ENCODE results near the gene RIT2. TPM values are rescaled to one million over a fixed set of nuclear protein-coding genes. Genes with fewer than 3 reads are reported as not detected.

Gene RIT2
- polyA plus RNA-seq, 4 donors = 0.27 TPM; not detected in 3

DNA sequence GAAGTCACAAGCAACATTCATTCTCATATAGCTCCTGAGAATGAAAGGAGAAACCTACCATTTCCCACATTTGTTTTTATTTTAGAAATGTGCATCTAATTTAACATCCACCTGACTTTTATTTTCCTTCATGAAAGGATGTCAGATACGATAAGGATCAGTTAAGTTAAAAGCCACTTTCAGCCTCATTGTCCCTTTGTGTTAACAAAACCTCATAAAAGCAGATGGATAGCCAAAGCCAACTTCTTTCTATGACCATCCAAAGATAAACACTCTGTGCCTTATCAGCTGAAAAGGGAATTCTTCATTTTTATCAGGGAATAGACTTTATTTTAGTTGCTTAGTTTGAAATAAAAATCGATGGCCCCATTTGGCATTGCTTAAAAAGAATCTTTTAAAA lies 25.7 kb upstream of the RIT2 start:
- Histone ChIP-seq H3K27ac (ENCODE audit: low read depth in 1 of 3, low read length in 2 of 3) (no peak overlapping the region), H3K27me3 (ENCODE audit: control insufficient read depth in 3 of 3, insufficient read depth in 3 of 3, low read length in 3 of 3) (no peaks in the 10 kb centered on the region), H3K4me1 (ENCODE audit: control insufficient read depth in 3 of 3, insufficient read depth in 2 of 3, low read depth in 1 of 3, low read length in 2 of 3) (no peaks in the 10 kb centered on the region), H3K36me3 (ENCODE audit: control insufficient read depth in 3 of 3, insufficient read depth in 2 of 3, low read depth in 1 of 3, low read length in 3 of 3) (no peaks in the 10 kb centered on the region), H3K9me3 (ENCODE audit: control insufficient read depth in 2 of 2, insufficient read depth in 1 of 2, low read depth in 1 of 2, low read length in 1 of 2) (peaks cover 0 to 3% of the 10 kb centered on the region in 2 donors), H3K4me3 (ENCODE audit: low read depth in 1 of 3, low read length in 3 of 3) (no peak overlapping the region)
- FAIRE-seq = no peak
- WGBS, 3 donors = 24 to 49% (median 33%) methylated on average over 2 of the region's 2 CpGs
- DNase-seq = no peak

DNA sequence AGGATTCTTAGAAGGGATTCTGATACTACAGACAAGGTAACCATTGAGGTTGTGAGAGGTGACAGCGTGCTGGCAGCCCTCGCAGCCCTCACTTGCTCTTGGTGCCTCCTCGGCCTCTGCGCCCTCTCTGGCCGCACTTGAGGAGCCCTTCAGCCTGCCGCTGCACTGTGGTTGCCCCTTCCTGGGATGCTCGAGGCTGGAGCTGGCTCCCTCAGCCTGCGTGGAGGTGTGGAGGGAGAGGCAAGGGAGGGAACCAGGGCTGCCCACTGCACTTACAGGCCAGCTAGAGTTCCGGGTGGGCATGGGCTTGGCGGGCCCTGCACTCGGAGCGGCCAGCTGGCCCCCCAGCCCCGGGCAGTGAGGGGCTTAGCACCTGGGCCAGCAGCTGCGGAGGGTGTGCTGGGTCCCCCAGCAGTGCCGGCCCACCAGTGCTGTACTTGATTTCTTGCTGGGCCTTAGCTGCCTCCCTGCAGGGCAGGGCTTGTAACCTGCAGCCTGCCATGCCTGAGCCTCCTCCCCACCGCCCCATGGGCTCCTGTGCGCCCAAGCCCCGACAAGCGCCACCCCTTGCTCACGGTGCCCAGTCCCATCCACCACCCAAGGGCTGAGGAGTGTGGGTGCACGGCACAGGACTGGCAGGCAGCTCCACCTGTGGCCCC lies 23.9 kb upstream of the RIT2 start:
- H3K36me3 ChIP-seq (ENCODE audit: control insufficient read depth in 3 of 3, insufficient read depth in 2 of 3, low read depth in 1 of 3, low read length in 3 of 3) = no peaks in the 10 kb centered on the region
- no peaks in the 10 kb centered on the region for H3K27me3 ChIP-seq (ENCODE audit: control insufficient read depth in 3 of 3, insufficient read depth in 3 of 3, low read length in 3 of 3)
- no peaks in the 10 kb centered on the region for H3K4me1 ChIP-seq (ENCODE audit: control insufficient read depth in 3 of 3, insufficient read depth in 2 of 3, low read depth in 1 of 3, low read length in 2 of 3)
- FAIRE-seq = no peak
- H3K4me3 ChIP-seq (ENCODE audit: low read depth in 1 of 3, low read length in 3 of 3) = no peak overlapping the region
- DNase-seq = no peak
- 76 to 92% (median 78%) methylated on average over 20 to 21 of the region's 21 CpGs for WGBS, 3 donors
- peaks cover 0 to 3% of the 10 kb centered on the region in 2 donors for H3K9me3 ChIP-seq (ENCODE audit: control insufficient read depth in 2 of 2, insufficient read depth in 1 of 2, low read depth in 1 of 2, low read length in 1 of 2)
- H3K27ac ChIP-seq (ENCODE audit: low read depth in 1 of 3, low read length in 2 of 3) = no peak overlapping the region

DNA sequence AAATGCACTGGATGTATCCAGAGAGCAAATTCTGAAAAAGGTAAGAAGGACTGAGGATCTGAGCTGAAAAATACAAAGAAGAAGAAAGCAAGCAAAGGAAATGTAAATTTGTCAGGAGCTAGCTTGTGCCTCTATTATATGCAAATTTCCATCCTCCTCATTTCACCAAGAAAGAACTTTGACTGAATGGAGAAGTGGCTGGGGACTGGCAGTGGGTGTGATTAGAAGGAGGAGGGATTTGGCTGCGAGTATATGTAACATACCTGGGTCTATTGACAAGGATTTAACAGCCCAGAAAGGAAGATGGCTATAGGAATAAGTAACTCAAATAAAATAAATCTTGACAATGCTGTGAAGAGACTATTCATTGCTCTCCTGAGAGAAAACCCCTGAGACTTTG lies 19.4 kb upstream of the RIT2 start:
- DNase-seq (no peak), FAIRE-seq (no peak)
- Histone ChIP-seq H3K27me3 (ENCODE audit: control insufficient read depth in 3 of 3, insufficient read depth in 3 of 3, low read length in 3 of 3) (no peaks in the 10 kb centered on the region), H3K27ac (ENCODE audit: low read depth in 1 of 3, low read length in 2 of 3) (no peak overlapping the region), H3K4me3 (ENCODE audit: low read depth in 1 of 3, low read length in 3 of 3) (no peak overlapping the region), H3K36me3 (ENCODE audit: control insufficient read depth in 3 of 3, insufficient read depth in 2 of 3, low read depth in 1 of 3, low read length in 3 of 3) (no peaks in the 10 kb centered on the region), H3K4me1 (ENCODE audit: control insufficient read depth in 3 of 3, insufficient read depth in 2 of 3, low read depth in 1 of 3, low read length in 2 of 3) (no peaks in the 10 kb centered on the region), H3K9me3 (ENCODE audit: control insufficient read depth in 2 of 2, insufficient read depth in 1 of 2, low read depth in 1 of 2, low read length in 1 of 2) (peaks cover 0 to 3% of the 10 kb centered on the region in 2 donors)
- WGBS, 3 donors = 48 to 81% (median 55%) methylated on average over 1 of the region's 1 CpG

DNA sequence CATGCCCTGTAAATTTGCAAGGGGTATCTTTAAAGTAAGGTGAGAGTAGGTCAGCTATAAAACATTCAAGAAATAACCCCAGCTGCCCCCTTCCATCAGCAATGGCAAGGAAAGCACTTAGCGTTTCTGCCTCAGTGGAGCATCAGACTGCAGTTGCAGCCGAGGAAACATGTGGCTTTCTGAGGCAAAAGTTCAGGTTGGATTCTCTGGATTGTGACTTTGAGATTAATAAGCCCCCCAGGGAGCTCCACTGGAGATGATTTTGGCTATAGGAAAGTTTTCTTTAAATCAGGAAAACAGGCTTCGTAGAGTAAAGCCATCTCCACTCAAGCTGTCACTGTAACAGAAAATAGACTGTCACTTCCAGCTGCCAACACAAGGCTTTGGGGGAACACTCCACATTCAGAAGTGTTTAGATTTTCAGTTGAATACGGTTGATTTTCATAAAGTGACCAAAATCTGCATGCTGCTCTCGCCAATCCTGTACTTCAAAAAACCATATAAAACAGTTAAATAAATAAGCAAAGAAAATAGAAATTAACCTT lies 15.3 kb upstream of the RIT2 start:
- DNase-seq = no peak
- H3K36me3 ChIP-seq (ENCODE audit: control insufficient read depth in 3 of 3, insufficient read depth in 2 of 3, low read depth in 1 of 3, low read length in 3 of 3) = no peaks in the 10 kb centered on the region
- FAIRE-seq = no peak
- no peak overlapping the region for H3K27ac ChIP-seq (ENCODE audit: low read depth in 1 of 3, low read length in 2 of 3)
- H3K9me3 ChIP-seq (ENCODE audit: control insufficient read depth in 2 of 2, insufficient read depth in 1 of 2, low read depth in 1 of 2, low read length in 1 of 2) = no peaks in the 10 kb centered on the region
- H3K4me3 ChIP-seq (ENCODE audit: low read depth in 1 of 3, low read length in 3 of 3) = no peak overlapping the region
- H3K27me3 ChIP-seq (ENCODE audit: control insufficient read depth in 3 of 3, insufficient read depth in 3 of 3, low read length in 3 of 3) = no peaks in the 10 kb centered on the region
- 56 to 70% (median 68%) methylated on average over 5 of the region's 5 CpGs for WGBS, 3 donors
- H3K4me1 ChIP-seq (ENCODE audit: control insufficient read depth in 3 of 3, insufficient read depth in 2 of 3, low read depth in 1 of 3, low read length in 2 of 3) = no peaks in the 10 kb centered on the region

DNA sequence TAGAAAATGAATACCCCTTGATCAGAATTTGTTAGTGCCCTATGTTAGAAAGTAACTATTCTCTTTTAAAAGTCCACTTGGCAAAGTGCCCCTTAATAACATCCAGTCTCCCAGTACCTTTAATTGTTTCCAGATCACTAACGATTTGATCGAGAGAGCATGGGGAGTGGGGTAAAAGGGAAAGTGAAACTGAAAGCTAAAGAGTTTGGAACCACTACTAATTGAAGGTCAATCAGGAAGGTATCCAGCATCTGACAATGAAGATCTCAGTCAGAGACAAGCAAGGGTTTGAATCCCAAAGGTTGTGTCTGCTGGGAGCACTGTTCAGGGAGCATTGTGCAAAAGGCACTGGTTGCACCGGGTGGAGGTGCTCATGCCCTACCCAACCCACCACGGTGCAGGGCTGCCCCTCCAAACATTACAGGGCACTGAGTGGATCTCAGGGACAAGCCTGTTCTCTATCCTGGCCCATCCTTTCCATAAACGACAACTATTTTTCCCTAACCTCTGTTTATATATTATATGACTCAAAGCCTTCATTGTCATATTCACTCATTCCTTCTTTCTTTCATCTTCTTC lies 14.6 kb upstream of the RIT2 start:
- Histone ChIP-seq H3K27me3 (ENCODE audit: control insufficient read depth in 3 of 3, insufficient read depth in 3 of 3, low read length in 3 of 3) (no peaks in the 10 kb centered on the region), H3K27ac (ENCODE audit: low read depth in 1 of 3, low read length in 2 of 3) (no peak overlapping the region), H3K36me3 (ENCODE audit: control insufficient read depth in 3 of 3, insufficient read depth in 2 of 3, low read depth in 1 of 3, low read length in 3 of 3) (no peaks in the 10 kb centered on the region), H3K9me3 (ENCODE audit: control insufficient read depth in 2 of 2, insufficient read depth in 1 of 2, low read depth in 1 of 2, low read length in 1 of 2) (no peaks in the 10 kb centered on the region), H3K4me3 (ENCODE audit: low read depth in 1 of 3, low read length in 3 of 3) (no peak overlapping the region), H3K4me1 (ENCODE audit: control insufficient read depth in 3 of 3, insufficient read depth in 2 of 3, low read depth in 1 of 3, low read length in 2 of 3) (no peaks in the 10 kb centered on the region)
- DNase-seq = peak in 1 of 2 donors; percentile 1
- 53 to 65% (median 53%) methylated on average over 5 of the region's 5 CpGs for WGBS, 3 donors
- FAIRE-seq = no peak

DNA sequence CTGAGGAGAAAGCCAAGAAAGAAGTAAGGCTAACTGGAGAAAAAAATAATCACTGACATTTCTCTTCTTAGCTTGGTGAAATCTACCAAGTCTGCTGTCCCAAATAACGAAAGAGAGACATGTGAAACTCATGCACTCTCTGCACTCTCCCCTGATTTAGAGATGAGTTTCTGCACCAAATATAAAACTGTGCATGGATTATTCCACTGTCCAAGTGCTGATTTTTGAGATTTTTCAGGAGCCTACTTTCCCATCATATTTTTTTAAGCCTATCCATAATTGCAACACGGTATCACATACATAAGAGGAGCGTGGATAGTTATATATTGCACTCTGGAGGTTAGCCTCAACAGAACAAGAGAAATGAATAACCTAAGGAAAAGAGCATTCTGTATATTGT lies 10.0 kb upstream of the RIT2 start:
- Histone ChIP-seq H3K9me3 (ENCODE audit: control insufficient read depth in 2 of 2, insufficient read depth in 1 of 2, low read depth in 1 of 2, low read length in 1 of 2) (no peaks in the 10 kb centered on the region), H3K27ac (ENCODE audit: low read depth in 1 of 3, low read length in 2 of 3) (no peak overlapping the region), H3K4me1 (ENCODE audit: control insufficient read depth in 3 of 3, insufficient read depth in 2 of 3, low read depth in 1 of 3, low read length in 2 of 3) (no peaks in the 10 kb centered on the region), H3K27me3 (ENCODE audit: control insufficient read depth in 3 of 3, insufficient read depth in 3 of 3, low read length in 3 of 3) (no peaks in the 10 kb centered on the region), H3K36me3 (ENCODE audit: control insufficient read depth in 3 of 3, insufficient read depth in 2 of 3, low read depth in 1 of 3, low read length in 3 of 3) (no peaks in the 10 kb centered on the region), H3K4me3 (ENCODE audit: low read depth in 1 of 3, low read length in 3 of 3) (no peak overlapping the region)
- FAIRE-seq = no peak
- 67 to 81% (median 71%) methylated on average over 3 of the region's 3 CpGs for WGBS, 3 donors
- DNase-seq = no peak

DNA sequence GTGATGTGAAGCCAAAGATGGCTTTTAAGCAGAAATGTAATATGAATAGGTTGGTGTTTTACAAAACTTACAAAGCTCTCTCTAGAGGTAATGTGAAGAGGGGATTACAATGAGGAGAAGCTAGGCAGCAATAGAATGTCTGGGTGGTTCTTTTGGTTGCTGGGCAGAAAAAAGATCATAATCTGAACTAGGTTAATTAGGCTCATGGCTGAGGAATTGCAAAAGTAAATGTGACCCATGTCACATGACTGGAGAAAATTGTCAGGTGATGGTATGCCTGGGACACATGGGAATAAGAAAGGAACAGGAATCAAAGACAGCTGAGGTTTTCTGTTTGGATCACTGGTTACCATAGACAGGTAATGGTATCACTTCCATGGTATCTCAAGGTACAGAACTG lies 7.5 kb upstream of the RIT2 start:
- Histone ChIP-seq H3K36me3 (ENCODE audit: control insufficient read depth in 3 of 3, insufficient read depth in 2 of 3, low read depth in 1 of 3, low read length in 3 of 3) (no peaks in the 10 kb centered on the region), H3K27ac (ENCODE audit: low read depth in 1 of 3, low read length in 2 of 3) (no peak overlapping the region)
- no peak for FAIRE-seq

DNA sequence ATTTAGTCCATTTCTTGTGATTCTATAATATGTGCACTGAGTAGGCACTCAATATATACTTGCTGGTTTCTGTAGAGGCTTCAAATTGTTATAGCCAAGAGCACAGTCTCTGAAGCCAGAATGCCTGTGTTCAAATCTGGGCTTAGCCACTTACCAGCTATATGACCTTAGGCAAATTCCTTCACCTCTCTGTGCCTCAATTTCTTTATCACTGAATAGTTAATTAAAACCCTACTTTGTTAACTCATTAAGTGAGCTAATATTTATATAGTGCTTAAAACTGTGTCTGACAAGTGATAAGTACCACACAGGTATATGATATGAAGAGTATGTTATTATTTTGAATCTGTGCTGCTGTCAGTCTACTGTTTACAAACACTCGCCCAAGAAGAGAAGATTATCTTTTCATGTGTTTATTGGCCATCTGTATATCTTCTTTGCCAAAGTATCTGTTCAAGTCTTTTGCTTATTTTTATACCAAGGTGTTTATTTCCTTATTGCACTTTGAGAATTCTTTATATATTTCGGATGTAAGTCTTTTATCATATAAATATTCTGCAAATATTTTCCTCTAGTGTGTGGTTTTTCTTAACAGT lies 1.3 kb upstream of the RIT2 start:
- no peak for FAIRE-seq
- Histone ChIP-seq H3K27me3 (ENCODE audit: control insufficient read depth in 3 of 3, insufficient read depth in 3 of 3, low read length in 3 of 3) (peaks cover 0 to 2% (median 0%) of the 10 kb centered on the region in 3 donors), H3K4me3 (ENCODE audit: low read depth in 1 of 3, low read length in 3 of 3) (no peak overlapping the region), H3K9me3 (ENCODE audit: control insufficient read depth in 2 of 2, insufficient read depth in 1 of 2, low read depth in 1 of 2, low read length in 1 of 2) (no peaks in the 10 kb centered on the region), H3K27ac (ENCODE audit: low read depth in 1 of 3, low read length in 2 of 3) (no peak overlapping the region), H3K36me3 (ENCODE audit: control insufficient read depth in 3 of 3, insufficient read depth in 2 of 3, low read depth in 1 of 3, low read length in 3 of 3) (no peaks in the 10 kb centered on the region), H3K4me1 (ENCODE audit: control insufficient read depth in 3 of 3, insufficient read depth in 2 of 3, low read depth in 1 of 3, low read length in 2 of 3) (no peaks in the 10 kb centered on the region)
- no peak for DNase-seq
- WGBS, 3 donors = 43 to 61% (median 54%) methylated on average over 2 of the region's 2 CpGs

More for the DNA sequence above, 7.5 kb upstream of the RIT2 start:
- H3K9me3 ChIP-seq (ENCODE audit: control insufficient read depth in 2 of 2, insufficient read depth in 1 of 2, low read depth in 1 of 2, low read length in 1 of 2) = no peaks in the 10 kb centered on the region
- H3K4me3 ChIP-seq (ENCODE audit: low read depth in 1 of 3, low read length in 3 of 3) = no peak overlapping the region
- DNase-seq = no peak
- no peaks in the 10 kb centered on the region for H3K27me3 ChIP-seq (ENCODE audit: control insufficient read depth in 3 of 3, insufficient read depth in 3 of 3, low read length in 3 of 3)
- H3K4me1 ChIP-seq (ENCODE audit: control insufficient read depth in 3 of 3, insufficient read depth in 2 of 3, low read depth in 1 of 3, low read length in 2 of 3) = no peaks in the 10 kb centered on the region
